K562 (cell line): ENCODE results near the gene ZNF74. TPM values are rescaled to one million over a fixed set of nuclear protein-coding genes. Genes with fewer than 3 reads are reported as not detected.

Source experiments
- BRD9 ChIP-seq: fragments of 450-650 bp; IDR thresholded peaks from 2 replicates; pipeline ENCODE4 v1.6.1; 2018; ENCODE audit warnings: low read depth; ENCODE audit not compliant: partially characterized antibody
- ETV6 ChIP-seq, 3 experiments: fragments of 150-350 bp in 1 of 3; sonication (generic) in 1 of 3; formaldehyde crosslinking in 1 of 3; IDR thresholded peaks; 2 replicates each; pipeline versions ENCODE4 v1.6.1 to v1.8.0; 2014 to 2022; ENCODE audit warnings: borderline replicate concordance in 2 of 3, low read depth in 2 of 3, antibody characterized with exemption in 1 of 3, low read length in 1 of 3, mild to moderate bottlenecking in 1 of 3, missing genetic modification reagents in 1 of 3
- NR2C2 ChIP-seq, 2 experiments: fragments of 200-800 bp in 1 of 2; sonication (Bioruptor generic) in 1 of 2; sonication (generic) in 1 of 2; formaldehyde crosslinking in 1 of 2; IDR thresholded peaks; 2 replicates each; pipeline versions ENCODE4 v1.6.1 to v1.8.0; 2016 to 2022; ENCODE audit warnings: mild to moderate bottlenecking in 1 of 2, missing compliant biosample characterization in 1 of 2, missing genetic modification characterization in 1 of 2, missing genetic modification reagents in 1 of 2
- RBFOX2 ChIP-seq: fragments of 200-400 bp; formaldehyde crosslinking; IDR thresholded peaks from 2 replicates; pipeline ENCODE4 v1.6.1; 2017; ENCODE audit warnings: low read depth, mild to moderate bottlenecking, low read length, moderate library complexity
- TEAD4 ChIP-seq, 2 experiments: sonication (generic) in 1 of 2; formaldehyde crosslinking in 1 of 2; IDR thresholded peaks; 2 replicates each; pipeline versions ENCODE4 v1.6.1 to v1.8.0; 2012 to 2022; ENCODE audit warnings: borderline replicate concordance in 1 of 2, inconsistent platforms in 1 of 2, low read length in 1 of 2, mild to moderate bottlenecking in 1 of 2, missing genetic modification reagents in 1 of 2
- XRCC5 ChIP-seq: fragments of 200-400 bp; formaldehyde crosslinking; IDR thresholded peaks from 2 replicates; pipeline ENCODE4 v1.6.1; 2017; ENCODE audit warnings: low read depth, mild to moderate bottlenecking, low read length
- polyA plus RNA-seq, 8 experiments: library from polyadenylated mRNA; depleted of rRNA in 4 of 8; stranded (reverse) in 5 of 8; unstranded in 3 of 8; fragments of >200 nt; fragmentation: Nextera tagmentation in 2 of 8; fragmentation: Illumina TruSeq in 1 of 8; extraction: Ambion mirVana in 2 of 8; extraction: Trizol in 1 of 8; gene quantifications; 2 replicates each; pipeline versions ENCODE4 v1.2.1 to v1.2.3, GENCODE V29; 2011 to 2014; ENCODE audit warnings: inconsistent platforms in 1 of 8, missing spikeins in 1 of 8
- total RNA-seq, 7 experiments: library from RNA; depleted of rRNA in 6 of 7; stranded (reverse); fragments of >200 nt in 6 of 7; fragmentation: Illumina TruSeq in 2 of 7; extraction: Trizol in 2 of 7; gene quantifications; 2 replicates each; pipeline versions ENCODE4 v1.2.1 to v1.2.3, GENCODE V29; 2011 to 2021; ENCODE audit warnings: low replicate concordance in 1 of 7
- TF ChIP-seq, protein P1 (sequence below): conservative IDR thresholded peaks from 2 replicates; pipeline ENCODE4 v1.6.1; 2011; ENCODE audit warnings: low read depth, mild to moderate bottlenecking, low read length; ENCODE audit not compliant: control insufficient read depth
- TF ChIP-seq, protein P2 (sequence below): fragments of 450-650 bp; formaldehyde crosslinking; IDR thresholded peaks from 2 replicates; pipeline ENCODE4 v1.4.0; 2020; ENCODE audit warnings: mild to moderate bottlenecking, mixed read lengths

Gene ZNF74
- total and polyA plus RNA-seq, 9 of the 15 experiments (the other 6 are each of a cell fraction or from before 2014, with no cell fraction given) = 2.4 to 53.5 (median 31.5) TPM

DNA sequence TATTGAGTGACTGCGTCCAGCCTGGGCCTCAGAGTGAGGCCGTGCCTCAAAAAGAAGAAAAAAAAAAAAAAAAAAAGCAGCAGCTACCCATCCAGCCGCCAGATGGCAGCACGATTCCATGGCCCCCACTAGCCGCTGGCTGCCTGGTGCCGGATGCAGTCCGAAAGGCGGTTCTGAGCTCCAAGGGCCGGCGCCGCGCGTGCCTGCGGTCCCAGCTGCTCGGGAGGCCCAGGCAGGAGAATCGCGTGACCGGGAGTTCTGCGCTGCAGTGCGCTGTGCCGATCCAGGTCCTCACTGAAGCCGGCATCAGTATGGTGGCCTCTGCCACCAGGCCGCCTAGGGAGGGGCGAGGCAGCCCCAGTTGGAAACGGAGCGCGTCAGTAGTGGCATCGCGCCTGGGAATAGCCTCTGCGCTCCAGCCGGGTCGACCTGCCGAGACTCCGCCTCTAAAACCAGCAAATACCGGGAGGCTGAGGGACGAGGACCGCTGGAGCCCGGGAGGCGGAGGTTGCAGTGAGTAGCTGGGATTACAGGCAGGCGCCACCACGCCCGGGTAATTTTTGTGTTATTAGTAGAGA, 24.3 kb downstream of the ZNF74 start (continued):
- TF ChIP-seq, protein P1, sequence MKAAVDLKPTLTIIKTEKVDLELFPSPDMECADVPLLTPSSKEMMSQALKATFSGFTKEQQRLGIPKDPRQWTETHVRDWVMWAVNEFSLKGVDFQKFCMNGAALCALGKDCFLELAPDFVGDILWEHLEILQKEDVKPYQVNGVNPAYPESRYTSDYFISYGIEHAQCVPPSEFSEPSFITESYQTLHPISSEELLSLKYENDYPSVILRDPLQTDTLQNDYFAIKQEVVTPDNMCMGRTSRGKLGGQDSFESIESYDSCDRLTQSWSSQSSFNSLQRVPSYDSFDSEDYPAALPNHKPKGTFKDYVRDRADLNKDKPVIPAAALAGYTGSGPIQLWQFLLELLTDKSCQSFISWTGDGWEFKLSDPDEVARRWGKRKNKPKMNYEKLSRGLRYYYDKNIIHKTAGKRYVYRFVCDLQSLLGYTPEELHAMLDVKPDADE = peak; percentile 57; the same call in 1 of the 2 replicates
- peak in 1 of 2 experiments; percentile 70; a peak in 2 of 4 replicates for TF ChIP-seq ETV6 (IDR thresholded peaks at IDR 0.05; ENCODE audit: borderline replicate concordance in 1 of 2, low read depth in 2 of 2, low read length in 1 of 2)
- no peak for TF ChIP-seq ETV6 (CRISPR knock-in tag; IDR thresholded peaks at IDR 0.05; ENCODE audit: borderline replicate concordance)
- TF ChIP-seq RBFOX2 = peak; percentile 62
- TF ChIP-seq, protein P2, sequence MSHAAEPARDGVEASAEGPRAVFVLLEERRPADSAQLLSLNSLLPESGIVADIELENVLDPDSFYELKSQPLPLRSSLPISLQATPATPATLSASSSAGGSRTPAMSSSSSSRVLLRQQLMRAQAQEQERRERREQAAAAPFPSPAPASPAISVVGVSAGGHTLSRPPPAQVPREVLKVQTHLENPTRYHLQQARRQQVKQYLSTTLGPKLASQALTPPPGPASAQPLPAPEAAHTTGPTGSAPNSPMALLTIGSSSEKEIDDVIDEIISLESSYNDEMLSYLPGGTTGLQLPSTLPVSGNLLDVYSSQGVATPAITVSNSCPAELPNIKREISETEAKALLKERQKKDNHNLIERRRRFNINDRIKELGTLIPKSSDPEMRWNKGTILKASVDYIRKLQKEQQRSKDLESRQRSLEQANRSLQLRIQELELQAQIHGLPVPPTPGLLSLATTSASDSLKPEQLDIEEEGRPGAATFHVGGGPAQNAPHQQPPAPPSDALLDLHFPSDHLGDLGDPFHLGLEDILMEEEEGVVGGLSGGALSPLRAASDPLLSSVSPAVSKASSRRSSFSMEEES (CRISPR knock-in tag) = peak; percentile 15; the same call in 1 of the 2 replicates
- TF ChIP-seq BRD9 = peak; percentile 40
- TF ChIP-seq XRCC5 = peak; percentile 98
- peak; percentile 40; the same call in 1 of the 2 replicates for TF ChIP-seq TEAD4 (IDR thresholded peaks at IDR 0.05; ENCODE audit: low read length)
- TF ChIP-seq TEAD4 (CRISPR knock-in tag; IDR thresholded peaks at IDR 0.05; ENCODE audit: borderline replicate concordance) = no peak; the same call in 1 of the 2 replicates
- TF ChIP-seq NR2C2 (CRISPR knock-in tag; IDR thresholded peaks at IDR 0.05) = no peak
- TF ChIP-seq NR2C2 (tag; IDR thresholded peaks at IDR 0.05) = no peak
